A673 (cell line): Measurements from ENCODE around the gene HPF1.

ENCODE experiments used
- CTCF ChIP-seq: fragments of 300-800, 200-600 bp; sonication (generic); conservative IDR thresholded peaks from 2 replicates; pipeline ENCODE4 v1.5.1; 2017; ENCODE audit warnings: low read depth, mild to moderate bottlenecking, antibody characterized with exemption, low read length, moderate library complexity, mixed read lengths
- EZH2 ChIP-seq: fragments of 200-600 bp; sonication (generic); IDR thresholded peaks from 2 replicates; pipeline ENCODE4 v1.6.1; 2017; ENCODE audit warnings: borderline replicate concordance, low read depth, mild to moderate bottlenecking, mixed read lengths, antibody characterized with exemption, low read length; ENCODE audit not compliant: poor library complexity, severe bottlenecking

GRCh38 chr4:169698331-169698730, 59.4 kb downstream of the HPF1 start:
- no peak for TF ChIP-seq EZH2
- no peak for TF ChIP-seq CTCF
